Measurements from ENCODE around the gene HTR5A. TPM values are rescaled to one million over a fixed set of nuclear protein-coding genes. Genes with fewer than 3 reads are reported as not detected.

HTR5A gene
- total RNA-seq, 1 donor from 2014 or later: 0.08 TPM

DNA sequence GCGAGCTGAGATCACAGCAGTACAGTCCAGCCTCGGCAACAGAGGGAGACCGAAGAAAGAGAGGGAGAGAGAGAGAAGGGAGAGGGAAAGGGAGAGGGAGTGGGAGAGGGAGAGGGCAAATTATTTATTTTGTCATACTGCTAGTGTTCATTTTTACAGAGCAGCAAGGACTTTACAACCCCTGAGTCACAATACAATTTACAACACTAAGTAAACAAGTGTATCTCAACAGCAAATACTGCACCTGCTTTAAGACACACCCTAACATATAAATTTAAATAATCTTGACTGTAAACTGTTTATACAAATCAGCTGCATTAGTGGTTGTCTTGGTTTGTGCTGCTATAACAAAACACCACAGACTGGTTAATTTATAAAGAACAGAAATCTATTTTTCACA lies 27.2 kb downstream of the HTR5A start:
- TF ChIP-seq, protein P1, sequence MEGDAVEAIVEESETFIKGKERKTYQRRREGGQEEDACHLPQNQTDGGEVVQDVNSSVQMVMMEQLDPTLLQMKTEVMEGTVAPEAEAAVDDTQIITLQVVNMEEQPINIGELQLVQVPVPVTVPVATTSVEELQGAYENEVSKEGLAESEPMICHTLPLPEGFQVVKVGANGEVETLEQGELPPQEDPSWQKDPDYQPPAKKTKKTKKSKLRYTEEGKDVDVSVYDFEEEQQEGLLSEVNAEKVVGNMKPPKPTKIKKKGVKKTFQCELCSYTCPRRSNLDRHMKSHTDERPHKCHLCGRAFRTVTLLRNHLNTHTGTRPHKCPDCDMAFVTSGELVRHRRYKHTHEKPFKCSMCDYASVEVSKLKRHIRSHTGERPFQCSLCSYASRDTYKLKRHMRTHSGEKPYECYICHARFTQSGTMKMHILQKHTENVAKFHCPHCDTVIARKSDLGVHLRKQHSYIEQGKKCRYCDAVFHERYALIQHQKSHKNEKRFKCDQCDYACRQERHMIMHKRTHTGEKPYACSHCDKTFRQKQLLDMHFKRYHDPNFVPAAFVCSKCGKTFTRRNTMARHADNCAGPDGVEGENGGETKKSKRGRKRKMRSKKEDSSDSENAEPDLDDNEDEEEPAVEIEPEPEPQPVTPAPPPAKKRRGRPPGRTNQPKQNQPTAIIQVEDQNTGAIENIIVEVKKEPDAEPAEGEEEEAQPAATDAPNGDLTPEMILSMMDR (IDR thresholded peaks at IDR 0.05; ENCODE audit: unreplicated experiment): no peak

DNA sequence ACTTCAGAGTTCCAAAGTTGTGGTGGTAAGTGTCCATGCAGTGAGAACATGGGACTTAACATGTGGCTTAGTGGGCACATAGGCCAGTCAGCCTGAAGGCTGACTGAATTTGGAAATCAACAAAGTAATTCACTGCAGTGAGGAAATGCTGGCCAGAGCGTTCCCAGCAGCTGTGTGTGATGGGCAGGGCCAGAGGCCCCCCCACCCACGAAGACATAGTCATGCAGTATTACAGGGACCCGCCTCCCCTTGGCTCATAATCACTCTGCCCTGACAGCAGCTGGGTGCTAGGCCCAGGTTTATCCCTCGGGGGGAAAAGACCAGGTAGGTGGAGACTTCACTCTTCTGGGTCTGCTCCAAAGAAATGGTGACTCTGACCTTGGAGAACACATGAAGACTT lies 33.7 kb downstream of the HTR5A start:
- no peak for DNase-seq (ENCODE audit: low spot score)
- peaks cover 7% of the 10 kb centered on the region for H3K4me1 Mint-ChIP-seq (ENCODE audit: unreplicated experiment)
- H3K36me3 Mint-ChIP-seq (ENCODE audit: low read depth, unreplicated experiment): no peaks in the 10 kb centered on the region
- H3K27me3 Mint-ChIP-seq (ENCODE audit: unreplicated experiment): peaks cover 3% of the 10 kb centered on the region
- no peak overlapping the region for H3K27ac Mint-ChIP-seq (ENCODE audit: unreplicated experiment)
- TF ChIP-seq, protein P1 (IDR thresholded peaks at IDR 0.05; ENCODE audit: unreplicated experiment): no peak
- no peaks in the 10 kb centered on the region for H3K9me3 Mint-ChIP-seq (ENCODE audit: unreplicated experiment)
- H3K4me3 Mint-ChIP-seq (ENCODE audit: unreplicated experiment): no peak overlapping the region

More for the DNA sequence above, 27.2 kb downstream of the HTR5A start:
- Mint-ChIP-seq H3K9me3 (ENCODE audit: unreplicated experiment) (no peaks in the 10 kb centered on the region), H3K4me3 (ENCODE audit: unreplicated experiment) (no peak overlapping the region), H3K4me1 (ENCODE audit: unreplicated experiment) (no peaks in the 10 kb centered on the region), H3K27ac (ENCODE audit: unreplicated experiment) (no peak overlapping the region), H3K27me3 (ENCODE audit: unreplicated experiment) (peaks cover 4% of the 10 kb centered on the region), H3K36me3 (ENCODE audit: low read depth, unreplicated experiment) (no peaks in the 10 kb centered on the region)
- no peak for DNase-seq (ENCODE audit: low spot score)

DNA sequence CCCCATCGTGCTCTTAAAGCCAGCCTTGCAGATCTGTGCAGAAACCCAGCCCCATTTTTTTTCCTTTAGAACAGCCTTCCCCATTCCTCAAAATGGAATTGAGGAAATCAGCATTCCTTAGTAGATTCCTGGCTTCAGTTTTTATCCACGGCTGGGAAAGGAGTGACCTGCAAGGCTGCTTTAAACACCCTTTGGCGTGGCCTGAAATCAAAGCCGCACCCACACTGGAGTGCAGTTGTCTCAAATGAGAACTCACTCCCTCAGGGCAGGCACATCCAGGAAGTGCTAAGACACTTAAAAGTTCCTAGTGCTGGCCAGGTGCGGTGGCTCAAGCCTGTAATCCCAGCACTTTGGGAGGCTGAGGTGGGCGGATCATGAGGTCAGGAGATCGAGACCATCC lies 34.8 kb downstream of the HTR5A start:
- no peak overlapping the region for H3K27ac Mint-ChIP-seq (ENCODE audit: unreplicated experiment)

DNA sequence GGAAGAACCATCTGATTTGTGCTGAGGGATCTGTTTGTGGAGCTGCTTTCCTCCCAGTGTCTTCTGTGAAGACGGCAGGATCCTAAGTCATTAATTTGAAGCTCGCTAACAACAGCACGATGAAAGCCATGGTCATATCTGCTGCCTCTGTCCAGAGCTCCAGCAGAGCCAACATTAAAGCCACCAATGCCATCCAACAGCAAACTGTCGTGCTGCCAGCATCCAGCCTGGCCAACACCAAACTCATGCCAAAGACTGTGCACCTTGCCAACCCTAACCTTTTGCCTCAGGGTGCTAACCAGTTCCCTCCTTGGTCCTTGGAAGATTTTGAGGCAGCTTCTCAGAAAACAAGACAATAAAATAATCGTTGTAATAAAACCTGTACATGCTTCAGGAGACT lies 36.2 kb downstream of the HTR5A start:
- Mint-ChIP-seq H3K9me3 (ENCODE audit: unreplicated experiment) (no peaks in the 10 kb centered on the region), H3K36me3 (ENCODE audit: low read depth, unreplicated experiment) (no peaks in the 10 kb centered on the region), H3K27me3 (ENCODE audit: unreplicated experiment) (peaks cover 3% of the 10 kb centered on the region), H3K4me1 (ENCODE audit: unreplicated experiment) (peaks cover 7% of the 10 kb centered on the region), H3K4me3 (ENCODE audit: unreplicated experiment) (no peak overlapping the region), H3K27ac (ENCODE audit: unreplicated experiment) (no peak overlapping the region)
- DNase-seq (ENCODE audit: low spot score): no peak
- TF ChIP-seq, protein P1 (IDR thresholded peaks at IDR 0.05; ENCODE audit: unreplicated experiment): no peak

More for the DNA sequence above, 34.8 kb downstream of the HTR5A start:
- Mint-ChIP-seq H3K9me3 (ENCODE audit: unreplicated experiment) (no peaks in the 10 kb centered on the region), H3K4me1 (ENCODE audit: unreplicated experiment) (peaks cover 7% of the 10 kb centered on the region), H3K27me3 (ENCODE audit: unreplicated experiment) (peaks cover 3% of the 10 kb centered on the region), H3K36me3 (ENCODE audit: low read depth, unreplicated experiment) (no peaks in the 10 kb centered on the region), H3K4me3 (ENCODE audit: unreplicated experiment) (no peak overlapping the region)
- no peak for DNase-seq (ENCODE audit: low spot score)
- TF ChIP-seq, protein P1 (IDR thresholded peaks at IDR 0.05; ENCODE audit: unreplicated experiment): no peak

DNA sequence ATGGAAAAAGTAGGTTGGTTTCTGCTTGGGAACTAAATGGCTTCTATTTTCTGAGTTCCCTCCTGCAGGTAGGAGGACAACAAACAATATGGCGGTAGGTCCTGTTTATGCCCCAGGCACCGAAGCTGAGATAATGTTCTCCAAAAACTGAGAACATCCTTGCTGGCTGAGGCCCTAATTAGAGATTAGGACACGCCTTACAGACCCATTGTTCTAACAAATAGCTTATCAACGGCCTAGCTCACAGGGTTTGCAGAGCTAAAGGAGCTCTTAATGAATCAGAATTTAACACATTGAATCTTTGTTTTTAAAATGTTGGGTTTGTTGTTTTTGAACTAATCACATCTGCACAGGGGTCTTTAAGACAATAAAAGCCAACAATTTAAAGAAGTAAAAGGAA lies 37.0 kb downstream of the HTR5A start:
- Mint-ChIP-seq H3K27me3 (ENCODE audit: unreplicated experiment) (peaks cover 2% of the 10 kb centered on the region), H3K36me3 (ENCODE audit: low read depth, unreplicated experiment) (no peaks in the 10 kb centered on the region), H3K4me1 (ENCODE audit: unreplicated experiment) (peaks cover 7% of the 10 kb centered on the region), H3K27ac (ENCODE audit: unreplicated experiment) (no peak overlapping the region), H3K4me3 (ENCODE audit: unreplicated experiment) (no peak overlapping the region), H3K9me3 (ENCODE audit: unreplicated experiment) (no peaks in the 10 kb centered on the region)
- no peak for DNase-seq (ENCODE audit: low spot score)
- TF ChIP-seq, protein P1 (IDR thresholded peaks at IDR 0.05; ENCODE audit: unreplicated experiment): no peak

All from endothelial cell (in vitro differentiated cells).